Motor neuron (in vitro differentiated cells): Measurements from ENCODE around the gene ITGB1. TPM values are rescaled to one million over a fixed set of nuclear protein-coding genes. Genes with fewer than 3 reads are reported as not detected.
"Not testable (repeated sequence)": the region's sequence is repeated elsewhere in the genome, so short reads cannot be mapped to it uniquely, and the experiment has no call there.

Experiments used
- ATAC-seq, 8 experiments: fragments of 200-7000 bp; cut with Tn5 transposase; replicated peaks in 6 of 8; 2 replicates each; pipeline ENCODE4 v1.8.0; 2021; ENCODE audit warnings: mild to moderate bottlenecking in 8 of 8, moderate library complexity in 8 of 8
- H3K27ac ChIP-seq, 2 donors: fragments of 250-450 bp; sonication (Bioruptor Pico); 2 replicates each; pipeline ENCODE4 v1.9.0; 2021; ENCODE audit warnings: antibody characterized with exemption in 2 of 2, mild to moderate bottlenecking in 2 of 2, moderate library complexity in 1 of 2
- H3K4me1 ChIP-seq, 2 donors: fragments of 250-450 bp; sonication (Bioruptor Pico); replicated peaks in 1 of 2; 2 replicates each; pipeline ENCODE4 v1.6.1; 2021; ENCODE audit warnings: antibody characterized with exemption in 2 of 2, mild to moderate bottlenecking in 2 of 2, moderate library complexity in 1 of 2
- H3K4me3 ChIP-seq, 5 donors: fragments of 250-450 bp; sonication (Bioruptor Pico); 2 replicates each; pipeline ENCODE4 v1.9.0; 2021; ENCODE audit warnings: antibody characterized with exemption in 5 of 5, mild to moderate bottlenecking in 5 of 5, moderate library complexity in 4 of 5
- WGBS, 10 experiments: fragments of 450-650 bp; shearing (Covaris generic); methylation state at CpG; one replicate each; pipeline ENCODE4 v1.0.0; 2022; 5-methylcytosine and 5-hydroxymethylcytosine counted together
- in situ Hi-C, 9 experiments: fragments of 400-800 bp; cut with MboI; loops; one replicate each; pipeline ENCODE4 v1.15.0; 2021; ENCODE audit warnings: low sequenced_read_pairs in 9 of 9, low pct_unique_long_range_greater_than_20kb in 2 of 9; ENCODE audit not compliant: unreplicated experiment in 9 of 9
- total RNA-seq, 8 experiments: library from RNA; unstranded; fragments of 300-600 nt; gene quantifications; 2 replicates each; pipeline versions ENCODE4 v1.2.3 to v1.2.4, GENCODE V29; 2022

The ITGB1 gene
- total RNA-seq, 8 experiments from 2014 or later = 112 to 1,583 (median 288) TPM

- H3K27ac ChIP-seq, ATAC-seq, H3K4me3 ChIP-seq, in situ Hi-C loops: not testable (repeated sequence)
- H3K4me1 ChIP-seq = peaks cover 21 to 28% of the 10 kb centered on the region in 2 donors
- 78 to 100% (median 100%) methylated on average over 1 to 2 of the region's 4 CpGs; no CpG with 5 or more reads in 6 of the 10 experiments for WGBS, 10 experiments
Measured at GRCh38 chr10:32977846-32978809, 20.1 kb upstream of the ITGB1 start.

GRCh38 chr10:32976338-32976737 is 18.3 kb upstream of the ITGB1 start:
- 60 to 100% (median 77%) methylated on average over 2 to 3 of the region's 3 CpGs; no CpG with 5 or more reads in 3 of the 10 experiments for WGBS, 10 experiments
- no peak overlapping the region for H3K4me3 ChIP-seq
- no peak for ATAC-seq

GRCh38 chr10:32972929-32973328 is 14.9 kb upstream of the ITGB1 start:
- in situ Hi-C loops = no loop called here

More at GRCh38 chr10:32976338-32976737, 18.3 kb upstream of the ITGB1 start:
- in situ Hi-C loops = no loop called here
- Histone ChIP-seq H3K4me1 (peaks cover 24 to 26% of the 10 kb centered on the region in 2 donors), H3K27ac (no peak overlapping the region)

GRCh38 chr10:32972460-32972859 is 14.4 kb upstream of the ITGB1 start:
- no peak overlapping the region for H3K27ac ChIP-seq
- in situ Hi-C loops = no loop called here
- no peak overlapping the region for H3K4me3 ChIP-seq
- peaks cover 12 to 13% of the 10 kb centered on the region in 2 donors for H3K4me1 ChIP-seq
- peak in 7 of 8 experiments; percentile 20 to 84 (median 57) for ATAC-seq
- 32 to 100% (median 75%) methylated on average over 1 to 4 of the region's 4 CpGs for WGBS, 10 experiments

More at GRCh38 chr10:32972929-32973328, 14.9 kb upstream of the ITGB1 start:
- ATAC-seq = peak in 3 of 8 experiments; percentile 15 to 58 (median 23)
- Histone ChIP-seq H3K4me1 (peaks cover 12 to 13% of the 10 kb centered on the region in 2 donors), H3K4me3 (no peak overlapping the region), H3K27ac (no peak overlapping the region)

GRCh38 chr10:32971536-32972091 is 13.6 kb upstream of the ITGB1 start:
- Histone ChIP-seq H3K4me3 (no peak overlapping the region), H3K4me1 (peaks cover 12 to 13% of the 10 kb centered on the region in 2 donors), H3K27ac (no peak overlapping the region)
- in situ Hi-C loops = no loop called here
- ATAC-seq = peak in 2 of 8 experiments; percentile 23 to 72
- WGBS, 10 experiments = 0 to 63% (median 46%) methylated on average over 1 to 5 of the region's 6 CpGs; no CpG with 5 or more reads in 1 of the 10 experiments

- no peak for ATAC-seq
- 50 to 100% (median 70%) methylated on average over 1 to 2 of the region's 2 CpGs for WGBS, 10 experiments
- in situ Hi-C loops = no loop called here
- H3K4me3 ChIP-seq = no peak overlapping the region
- no peak overlapping the region for H3K27ac ChIP-seq
- peaks cover 12 to 13% of the 10 kb centered on the region in 2 donors for H3K4me1 ChIP-seq
Measured at GRCh38 chr10:32970910-32971309, 12.9 kb upstream of the ITGB1 start.

GRCh38 chr10:32964270-32964669 is 6.2 kb upstream of the ITGB1 start:
- Histone ChIP-seq H3K4me1 (peaks cover 6 to 10% of the 10 kb centered on the region in 2 donors), H3K27ac (no peak overlapping the region), H3K4me3 (no peak overlapping the region)
- in situ Hi-C loops = no loop called here
- 83 to 100% (median 93%) methylated on average over 1 to 2 of the region's 3 CpGs; no CpG with 5 or more reads in 6 of the 10 experiments for WGBS, 10 experiments
- no peak for ATAC-seq

- H3K27ac ChIP-seq = no peak overlapping the region
Measured at GRCh38 chr10:32963096-32963495, 5.1 kb upstream of the ITGB1 start.

GRCh38 chr10:32962521-32962920 is 4.5 kb upstream of the ITGB1 start:
- H3K4me3 ChIP-seq = no peak overlapping the region
- H3K4me1 ChIP-seq = peaks cover 6 to 10% of the 10 kb centered on the region in 2 donors
- WGBS, 10 experiments = 20 to 100% (median 46%) methylated on average over 1 to 2 of the region's 4 CpGs; no CpG with 5 or more reads in 3 of the 10 experiments
- ATAC-seq = no peak
- no peak overlapping the region for H3K27ac ChIP-seq
- in situ Hi-C loops = no loop called here

More at GRCh38 chr10:32963096-32963495, 5.1 kb upstream of the ITGB1 start:
- peaks cover 6 to 10% of the 10 kb centered on the region in 2 donors for H3K4me1 ChIP-seq
- H3K4me3 ChIP-seq = no peak overlapping the region
- in situ Hi-C loops = no loop called here
- ATAC-seq = no peak
- 0 to 82% (median 67%) methylated on average over 1 to 3 of the region's 3 CpGs for WGBS, 10 experiments

GRCh38 chr10:32961895-32962369 is 3.9 kb upstream of the ITGB1 start:
- ATAC-seq = peak in 2 of 8 experiments; percentile 38 to 54
- H3K4me3 ChIP-seq = no peak overlapping the region
- in situ Hi-C loops = no loop called here
- peaks cover 6 to 10% of the 10 kb centered on the region in 2 donors for H3K4me1 ChIP-seq
- H3K27ac ChIP-seq = no peak overlapping the region
- 0 to 79% (median 48%) methylated on average over 1 to 2 of the region's 2 CpGs; no CpG with 5 or more reads in 2 of the 10 experiments for WGBS, 10 experiments

GRCh38 chr10:32961343-32961894 is 3.4 kb upstream of the ITGB1 start:
- 0 to 100% (median 43%) methylated on average over 1 to 5 of the region's 5 CpGs; no CpG with 5 or more reads in 2 of the 10 experiments for WGBS, 10 experiments
- no peak for ATAC-seq

GRCh38 chr10:32960022-32960421 is 2.0 kb upstream of the ITGB1 start:
- peak overlapping the region; percentile 69 to 81 (median 74) for H3K4me3 ChIP-seq
- in situ Hi-C loops = no loop called here
- no peak for ATAC-seq
- 33 to 100% (median 72%) methylated on average over 1 to 4 of the region's 4 CpGs for WGBS, 10 experiments
- H3K27ac ChIP-seq = no peak overlapping the region
- H3K4me1 ChIP-seq = peaks cover 11 to 25% of the 10 kb centered on the region in 2 donors

More at GRCh38 chr10:32961343-32961894, 3.4 kb upstream of the ITGB1 start:
- in situ Hi-C loops = no loop called here
- Histone ChIP-seq H3K27ac (no peak overlapping the region), H3K4me1 (peaks cover 6 to 14% of the 10 kb centered on the region in 2 donors), H3K4me3 (no peak overlapping the region)
